HT1080 (cell line): ENCODE data around the gene GLRA3. TPM values are rescaled to one million over a fixed set of nuclear protein-coding genes. Genes with fewer than 3 reads are reported as not detected.
A peak's percentile ranks its signal among the peaks of the same experiment; 100 is the strongest.
"Not testable (repeated sequence)": the region's sequence is repeated elsewhere in the genome, so short reads cannot be mapped to it uniquely, and the experiment has no call there.

Experiments
- DNase-seq: peaks from one replicate; pipeline ENCODE4 v3.0.0-alpha.2; 2015; ENCODE audit warnings: low read depth
- total RNA-seq: library from RNA; depleted of rRNA; stranded (reverse); fragments of >200 nt; shearing (Covaris generic); gene quantifications from 2 replicates; pipeline ENCODE4 v1.2.3, GENCODE V29; 2014

The GLRA3 gene
- total RNA-seq, 1 experiment from 2014 or later: not detected

DNA sequence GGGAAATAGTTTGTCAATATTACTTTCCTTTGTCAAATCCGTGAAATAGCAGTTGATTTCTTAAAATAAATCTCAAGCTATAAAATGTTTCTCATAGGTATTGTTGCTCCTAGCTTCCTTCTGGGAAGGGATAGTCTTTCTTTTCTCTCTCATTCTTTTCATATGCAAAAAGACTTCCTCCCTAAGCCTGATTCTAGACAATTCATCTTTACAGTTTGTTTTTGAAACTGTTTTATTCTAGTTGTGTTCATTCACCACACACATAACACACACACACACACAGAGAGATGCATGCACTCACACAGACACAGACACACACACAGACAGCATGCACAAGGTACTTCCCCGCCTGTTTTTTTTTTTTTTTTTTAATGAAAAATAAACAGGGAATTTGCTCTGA lies 18.2 kb downstream of the GLRA3 start:
- DNase-seq: no peak

DNA sequence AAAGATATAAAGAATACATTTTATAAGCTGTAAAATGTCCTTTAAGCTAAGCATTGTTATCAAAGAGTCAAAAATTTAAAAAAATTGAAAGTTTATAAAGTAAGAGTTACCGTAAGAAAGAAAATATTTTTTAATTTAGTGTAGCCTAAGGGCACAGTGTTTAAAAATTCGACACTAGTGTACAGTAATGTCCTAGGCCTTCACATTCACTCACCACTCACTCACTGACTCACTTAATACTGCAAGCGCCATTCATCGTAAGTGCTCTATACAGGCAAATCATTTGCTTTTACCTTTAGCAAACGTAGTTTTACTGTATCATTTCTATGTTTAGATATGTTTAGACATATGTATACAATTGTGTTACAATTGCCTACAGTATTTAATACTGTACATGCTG lies 20.2 kb downstream of the GLRA3 start:
- DNase-seq: no peak

DNA sequence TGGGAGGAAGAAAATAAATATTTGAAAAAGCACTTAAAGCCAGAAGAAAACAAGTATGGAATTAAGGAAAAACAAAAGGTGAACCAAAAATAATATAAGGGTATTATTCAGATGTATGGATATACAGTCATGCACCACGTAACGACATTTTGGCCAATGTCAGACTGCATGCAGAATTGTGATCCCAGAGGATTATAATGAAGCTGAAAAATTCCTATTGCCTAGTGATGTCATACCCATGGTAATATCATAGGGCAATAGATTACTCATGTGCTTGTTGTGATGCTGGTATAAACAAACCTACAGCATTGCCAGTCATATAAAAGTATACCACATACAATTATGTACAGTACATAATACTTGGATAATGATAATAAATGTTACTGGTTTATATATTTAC lies 20.9 kb downstream of the GLRA3 start:
- no peak for DNase-seq

DNA sequence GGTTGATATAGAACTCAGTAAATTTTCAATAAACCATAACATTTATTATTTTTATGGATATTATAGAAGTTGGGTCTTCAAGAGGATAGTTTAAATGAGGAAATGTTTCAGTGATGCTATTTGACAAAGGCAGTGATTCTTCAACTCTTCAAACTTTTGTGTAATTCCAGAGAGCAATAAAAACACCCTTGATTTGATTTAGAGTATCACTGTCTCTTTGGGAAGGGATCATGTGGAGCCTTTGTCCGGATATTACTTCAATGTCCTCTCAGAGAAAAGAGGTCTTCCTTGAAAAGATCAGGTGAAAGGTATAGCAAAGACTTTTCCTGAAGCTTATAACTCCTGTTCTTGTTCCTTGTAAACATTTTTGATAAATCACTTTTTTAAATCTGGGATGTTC lies 23.3 kb downstream of the GLRA3 start:
- no peak for DNase-seq

DNA sequence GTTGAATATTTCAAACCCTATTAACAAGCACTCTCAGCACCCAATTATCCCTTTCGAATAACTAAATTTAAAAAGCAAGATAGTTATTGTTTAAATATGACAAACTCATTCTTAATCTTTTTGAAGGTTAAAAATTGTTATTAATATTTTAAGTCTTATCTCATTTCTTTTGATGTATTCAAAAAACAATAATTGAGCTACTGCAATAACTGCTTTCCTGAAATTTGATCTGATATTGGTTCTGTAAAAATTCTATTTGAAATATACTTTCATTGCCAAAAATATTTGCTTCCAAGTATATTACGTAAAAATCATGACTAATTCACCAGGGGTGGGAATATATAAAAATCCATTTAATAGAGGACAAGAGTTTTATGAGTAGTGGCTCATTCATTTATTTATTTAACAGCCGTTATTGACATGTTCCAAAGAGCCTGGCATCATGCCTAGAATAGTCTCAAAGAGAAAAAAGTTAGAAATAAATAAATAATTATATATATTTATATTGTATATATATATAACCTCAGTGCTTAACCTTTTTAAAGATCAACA lies 34.4 kb downstream of the GLRA3 start:
- DNase-seq: no peak

DNA sequence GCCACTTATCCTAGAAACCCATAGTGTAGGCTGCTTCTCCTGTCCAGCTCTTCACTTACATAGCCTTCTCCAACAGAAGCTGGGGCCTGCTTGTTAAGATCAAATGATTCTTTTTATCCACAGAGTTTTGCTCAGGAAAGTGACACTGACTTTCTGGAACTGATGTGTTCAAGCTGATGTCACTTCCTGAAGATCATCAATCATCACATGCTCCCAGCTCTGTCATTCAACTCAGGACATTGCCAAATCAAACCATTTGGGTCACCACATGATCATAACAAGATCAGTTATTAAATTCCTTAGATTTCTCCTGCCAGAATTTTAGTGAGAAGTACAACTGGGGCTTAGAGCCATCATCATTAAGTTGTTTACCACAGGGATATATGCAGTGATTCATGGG lies 39.4 kb downstream of the GLRA3 start:
- DNase-seq: no peak

DNA sequence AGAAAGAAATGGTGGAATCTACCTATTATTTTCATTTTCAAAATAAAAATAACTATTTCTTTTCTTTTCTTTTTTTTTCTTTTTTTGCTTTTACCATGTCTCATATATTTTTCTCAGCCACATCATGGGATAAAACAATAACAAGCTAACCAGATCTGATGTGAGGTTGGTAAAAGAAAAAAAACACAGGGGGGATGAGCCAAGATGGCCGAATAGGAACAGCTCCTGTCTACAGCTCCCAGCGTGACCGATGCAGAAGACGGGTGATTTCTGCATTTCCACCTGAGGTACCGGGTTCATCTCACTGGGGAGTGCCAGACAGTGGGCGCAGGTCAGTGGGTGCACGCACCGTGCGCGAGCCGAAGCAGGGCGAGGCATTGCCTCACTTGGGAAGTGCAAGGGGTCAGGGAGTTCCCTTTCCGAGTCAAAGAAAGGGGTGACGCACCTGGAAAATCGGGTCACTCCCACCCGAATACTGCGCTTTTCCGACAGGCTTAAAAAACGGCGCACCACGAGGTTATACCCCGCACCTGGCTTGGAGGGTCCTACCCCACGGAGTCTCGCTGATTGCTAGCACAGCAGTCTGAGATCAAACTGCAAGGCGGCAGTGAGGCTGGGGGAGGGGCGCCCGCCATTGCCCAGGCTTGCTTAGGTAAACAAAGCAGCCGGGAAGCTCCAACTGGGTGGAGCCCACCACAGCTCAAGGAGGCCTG lies 50.6 kb downstream of the GLRA3 start:
- DNase-seq: not testable (repeated sequence)

DNA sequence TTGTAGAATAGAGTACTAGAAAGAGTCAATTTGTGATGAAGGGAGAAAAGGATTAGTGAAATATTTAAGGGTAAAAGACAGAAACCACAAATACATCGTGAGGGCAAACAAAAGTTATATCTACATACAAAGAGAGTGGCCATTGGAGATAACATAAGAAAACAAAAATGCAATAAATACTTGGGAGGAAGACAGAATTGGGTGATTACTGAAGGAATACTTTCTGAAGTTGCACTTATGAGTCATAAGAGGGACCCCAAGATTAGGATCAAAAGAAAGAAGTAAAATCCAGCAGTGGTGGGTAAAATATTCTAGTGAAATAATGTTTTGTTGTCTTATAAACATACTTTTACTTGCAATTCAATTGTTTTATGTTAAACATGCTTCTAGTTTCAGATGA lies 53.7 kb downstream of the GLRA3 start:
- no peak for DNase-seq

DNA sequence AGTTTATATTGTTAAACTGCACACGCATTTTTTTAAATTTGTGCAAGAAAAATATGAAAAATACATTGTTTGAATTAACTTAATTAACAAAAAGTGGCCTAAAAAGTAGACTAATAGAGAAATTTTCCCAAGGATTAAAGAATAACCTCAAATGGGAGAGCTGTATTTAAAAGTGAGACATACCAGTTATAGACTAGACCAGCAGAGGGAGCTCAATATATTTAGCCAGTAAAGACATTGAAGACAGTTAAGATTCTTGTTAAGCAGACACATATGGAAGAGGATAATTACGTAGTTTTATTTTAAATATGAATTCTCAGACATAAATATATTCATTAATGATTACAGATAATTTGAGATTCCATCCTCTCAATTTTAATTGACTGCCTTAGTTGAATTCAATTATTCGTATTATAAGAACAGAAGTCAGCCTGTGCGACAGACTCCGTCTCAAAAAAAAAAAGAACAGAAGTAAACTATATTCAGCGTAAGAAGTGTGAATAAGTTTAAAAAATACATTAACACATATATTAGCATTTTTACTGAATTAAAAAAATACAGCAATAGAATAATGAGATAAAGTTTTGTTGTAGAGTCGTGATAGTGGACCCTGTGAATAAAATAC lies 64.8 kb downstream of the GLRA3 start:
- DNase-seq: peak; percentile 42

DNA sequence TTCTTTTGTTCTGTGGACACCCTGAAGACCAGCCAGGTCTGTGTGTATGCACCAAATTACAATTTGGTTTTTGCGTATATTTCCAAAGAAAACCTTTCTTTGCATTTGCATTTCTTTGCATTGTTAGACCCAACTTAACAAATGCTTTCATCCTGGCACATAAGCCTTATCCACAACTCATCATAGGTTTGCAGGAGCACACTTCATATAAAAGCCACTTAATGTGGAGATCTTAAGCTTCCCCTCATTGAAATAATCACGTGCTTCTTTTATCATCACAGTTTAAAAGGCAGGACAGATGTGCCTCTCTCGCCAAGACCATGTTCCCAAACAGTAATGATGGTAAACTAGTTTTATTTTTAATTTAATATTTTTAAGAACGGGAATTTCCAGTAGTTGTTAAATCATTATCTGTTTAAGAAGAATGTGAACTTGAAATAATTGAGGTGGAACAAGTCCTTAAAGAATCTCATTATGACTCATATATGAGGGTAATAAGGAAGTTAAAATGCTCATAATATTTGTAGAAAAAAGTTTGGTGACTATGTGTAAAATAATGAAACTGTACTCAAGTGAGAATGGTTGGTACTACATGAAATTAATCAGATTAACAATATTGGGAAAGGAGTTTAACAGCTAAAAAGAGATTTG lies 65.5 kb downstream of the GLRA3 start:
- no peak for DNase-seq

DNA sequence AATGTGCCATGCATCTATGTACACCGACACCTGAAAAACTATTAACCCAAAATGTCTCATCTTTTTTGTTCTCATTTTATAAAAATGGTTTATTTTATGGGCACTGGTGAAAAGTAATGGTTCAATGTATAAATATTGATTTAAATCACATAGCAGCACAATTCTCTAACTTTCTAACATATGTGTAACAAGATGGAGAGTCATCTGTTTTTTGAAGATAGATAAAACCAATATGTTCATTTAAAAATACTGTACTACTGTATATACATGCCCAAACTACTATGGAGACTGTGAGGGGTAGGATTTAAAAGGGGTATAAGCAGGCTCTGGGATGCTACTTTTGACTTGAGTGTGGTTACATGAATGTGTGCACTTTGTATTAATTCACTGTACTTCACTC lies 67.6 kb downstream of the GLRA3 start:
- no peak for DNase-seq

DNA sequence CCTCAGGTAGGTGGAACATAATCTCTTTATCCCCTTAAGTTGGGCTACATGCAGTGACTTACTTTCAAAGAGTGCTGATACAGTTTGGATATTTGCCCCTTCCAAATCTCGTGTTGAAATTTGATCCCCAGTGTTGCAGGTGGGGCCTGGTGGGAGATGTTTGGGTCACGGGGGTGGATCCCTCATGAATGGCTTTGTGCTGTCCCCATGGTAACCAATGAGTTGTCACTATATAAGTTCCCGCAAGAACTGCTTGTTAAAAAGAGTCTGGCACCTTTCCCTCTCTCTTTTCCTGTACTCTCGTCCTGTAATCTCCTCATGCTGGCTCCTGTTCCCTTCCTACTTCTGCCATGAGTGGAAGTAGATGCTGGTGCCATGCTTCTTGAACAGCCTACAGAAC lies 71.3 kb downstream of the GLRA3 start:
- DNase-seq: peak; percentile 13

DNA sequence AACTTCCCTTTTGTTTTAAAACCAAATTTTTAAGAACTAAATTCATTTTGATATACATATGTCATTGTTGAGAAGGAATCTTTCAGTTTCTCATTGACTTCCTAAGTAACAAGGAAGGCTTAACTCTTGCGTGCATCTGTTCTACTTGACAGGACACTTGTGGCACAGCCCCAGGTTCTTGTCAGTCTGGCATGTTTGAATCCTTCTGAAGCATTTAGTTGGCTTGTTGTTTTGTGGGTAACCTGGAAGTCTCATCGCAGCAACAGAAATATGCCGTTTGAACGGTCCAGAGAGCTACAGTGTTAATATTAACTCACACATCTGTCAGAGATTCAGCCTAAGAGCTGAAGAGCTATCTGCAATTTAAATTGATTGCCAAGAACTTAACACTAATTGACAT lies 76.0 kb downstream of the GLRA3 start:
- DNase-seq: no peak

DNA sequence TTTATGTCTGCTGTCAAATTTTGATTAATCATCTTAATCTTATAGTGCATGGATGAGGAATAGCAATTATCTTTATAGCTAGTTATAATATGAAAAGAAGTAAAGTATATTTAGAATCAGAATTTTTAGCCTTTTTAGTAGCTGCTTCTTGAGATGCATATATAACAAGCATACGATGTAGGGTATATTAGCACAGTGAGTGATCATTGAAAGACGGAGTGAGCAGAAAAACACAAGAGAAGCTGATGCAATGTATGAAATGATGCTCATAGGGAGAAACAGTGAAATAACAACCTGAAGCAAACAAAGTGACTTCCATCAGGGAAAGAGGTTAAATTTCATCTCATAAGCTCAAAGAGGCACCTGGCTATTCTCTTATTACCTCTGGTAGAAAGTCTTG lies 77.0 kb downstream of the GLRA3 start:
- DNase-seq: no peak

DNA sequence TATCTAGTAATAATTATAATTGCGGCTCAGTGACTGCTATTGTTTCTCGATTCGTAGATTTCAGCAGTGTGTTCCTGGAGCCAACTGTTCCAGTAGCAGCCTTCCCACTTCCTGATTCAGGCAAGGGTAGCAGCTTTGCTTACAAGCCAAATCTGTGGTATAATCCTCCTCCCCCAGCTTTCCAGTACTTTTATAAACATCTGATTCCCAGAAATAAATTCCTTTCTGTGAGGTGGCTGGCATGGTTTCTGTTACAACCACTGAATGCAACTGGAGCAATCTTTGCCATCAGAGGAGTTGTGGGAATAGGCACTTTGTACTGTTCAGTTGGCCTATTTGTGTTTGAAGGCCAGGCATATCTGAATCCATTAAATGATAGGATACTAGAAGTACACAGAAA lies 80.0 kb downstream of the GLRA3 start:
- peak; percentile 19 for DNase-seq

DNA sequence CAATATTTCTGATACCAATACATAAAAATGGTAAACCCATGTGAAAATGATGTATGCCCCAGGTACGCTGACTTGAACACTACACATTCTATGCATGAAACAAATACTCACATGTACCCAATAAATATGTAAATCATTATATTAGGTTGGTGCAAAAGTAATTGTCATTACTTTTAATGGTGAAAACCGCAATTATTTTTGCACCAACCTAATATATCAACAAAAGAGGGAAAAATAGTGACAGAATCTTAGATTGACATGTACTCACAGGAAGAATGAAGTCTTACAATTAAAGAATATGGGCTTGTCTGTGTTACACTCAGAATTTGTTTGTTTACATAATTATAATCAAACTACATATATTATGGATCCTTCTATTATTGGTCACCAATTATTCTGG lies 82.3 kb downstream of the GLRA3 start:
- DNase-seq: no peak

DNA sequence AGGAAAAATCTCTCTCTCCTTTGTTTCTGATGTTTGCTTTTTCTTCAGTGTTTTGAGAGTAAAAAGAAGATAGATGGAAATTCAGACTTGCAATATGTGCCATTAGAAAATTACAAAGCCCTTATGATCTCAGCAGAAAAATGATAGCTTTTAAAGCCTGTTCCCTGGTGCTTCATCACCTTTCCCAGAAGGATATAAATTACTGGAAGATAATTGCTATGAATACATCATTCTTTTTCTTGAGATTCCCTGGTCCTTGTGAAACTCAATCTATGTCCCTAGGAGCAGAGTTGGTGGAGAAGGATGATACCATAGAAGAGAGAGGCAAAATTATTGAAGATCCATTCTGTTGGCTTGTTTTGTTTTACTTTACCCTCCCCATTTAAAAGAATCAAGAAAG lies 86.5 kb downstream of the GLRA3 start:
- no peak for DNase-seq

DNA sequence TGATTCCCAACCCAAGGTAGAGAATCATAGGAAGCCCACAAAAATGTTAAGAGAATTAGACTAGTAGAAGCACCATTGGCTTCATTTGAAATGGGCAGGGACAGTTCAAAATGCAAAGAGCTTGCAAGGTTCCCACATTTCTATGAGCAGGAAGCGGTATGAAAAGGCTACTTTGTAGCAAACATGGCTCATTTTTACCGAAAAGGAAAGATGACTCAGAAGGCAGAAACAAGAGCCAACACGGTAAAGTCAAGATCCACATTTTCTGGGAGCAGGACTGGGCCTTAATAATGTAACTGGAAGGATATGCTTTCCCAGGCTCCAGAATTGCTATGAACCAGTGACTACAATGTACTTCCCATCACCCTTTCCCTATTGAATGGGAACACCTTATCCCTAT lies 89.5 kb downstream of the GLRA3 start:
- DNase-seq: peak; percentile 74

DNA sequence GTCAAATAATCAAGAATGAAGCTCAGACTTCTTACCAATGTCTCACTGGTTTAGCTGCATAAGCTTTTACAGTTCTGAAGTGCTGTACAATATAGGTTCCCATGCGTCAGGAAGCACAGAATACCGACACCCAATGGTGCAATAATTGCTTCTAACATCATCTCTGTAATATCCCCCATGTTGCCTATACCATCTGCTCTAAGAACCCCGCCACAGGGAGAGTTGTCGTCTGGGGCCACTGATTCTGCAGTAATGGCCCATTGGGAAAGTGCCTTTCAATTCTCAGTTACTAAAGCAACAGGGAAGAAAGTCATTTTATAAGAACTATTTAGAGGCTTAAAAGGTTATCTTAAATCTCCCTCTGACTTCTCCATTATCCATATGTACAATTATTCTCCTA lies 94.9 kb downstream of the GLRA3 start:
- DNase-seq: no peak

DNA sequence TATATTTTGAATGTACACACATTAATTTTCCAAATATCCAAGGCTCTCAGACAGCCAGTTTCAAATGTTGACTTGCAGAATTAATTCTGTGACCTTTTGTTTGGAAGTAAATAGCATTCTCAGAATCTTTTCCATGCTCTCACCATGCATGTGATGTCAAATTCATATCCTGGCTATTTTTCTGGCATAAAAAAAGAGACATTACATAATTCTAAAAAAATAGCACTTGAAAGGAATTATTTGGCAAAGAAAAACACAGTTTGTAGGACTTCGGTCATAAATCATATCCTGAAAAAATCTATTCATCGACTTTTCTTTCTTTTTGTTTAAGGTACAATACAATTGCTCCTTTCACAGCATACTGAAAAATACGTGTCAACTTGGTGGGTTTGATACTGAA lies 111.2 kb downstream of the GLRA3 start:
- DNase-seq: no peak

DNA sequence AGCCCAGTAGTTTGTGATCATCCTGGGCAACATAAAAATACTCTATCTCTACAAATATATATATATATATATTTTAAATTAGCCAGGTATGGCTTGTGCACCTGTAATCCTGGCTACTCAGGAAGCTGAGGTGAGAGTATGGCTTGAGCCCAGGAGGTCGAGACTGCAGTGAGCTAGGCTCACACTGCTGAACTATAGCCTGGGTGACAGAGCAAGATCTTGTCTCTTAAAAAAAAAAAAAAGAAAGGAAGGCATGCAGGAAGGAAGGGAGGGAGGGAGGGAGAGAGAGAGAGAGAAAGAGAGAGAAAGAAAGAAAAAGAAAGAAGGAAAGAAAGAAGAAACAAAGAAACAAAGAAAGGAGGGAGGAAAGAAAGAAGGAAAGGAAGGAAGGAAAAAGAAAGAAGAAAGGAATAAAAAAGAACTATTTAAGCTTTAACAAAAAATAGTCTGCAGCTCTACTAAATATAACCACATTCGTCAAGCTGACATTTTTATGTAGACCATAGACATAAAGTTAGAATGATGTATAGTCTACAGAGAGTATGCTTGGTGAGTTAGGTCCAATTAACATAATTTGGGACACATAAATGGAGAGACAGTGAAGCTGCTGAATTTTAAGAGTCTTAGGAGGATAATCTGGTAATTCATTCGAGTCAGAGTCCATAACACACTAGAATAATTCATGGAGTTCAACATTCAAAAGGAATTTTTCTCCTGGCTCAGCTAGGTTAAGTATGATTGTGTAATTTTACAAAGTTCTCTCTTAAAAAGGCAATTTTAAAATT lies 111.9 kb downstream of the GLRA3 start:
- no peak for DNase-seq
